CD4-positive, alpha-beta T cell (primary cell): Measurements from ENCODE around the gene PLD4. TPM values are rescaled to one million over a fixed set of nuclear protein-coding genes. Genes with fewer than 3 reads are reported as not detected.

Experiments used
- ATAC-seq: fragments of 200-7000 bp; cut with Tn5 transposase; one replicate; pipeline ENCODE4 v1.10.0; 2022; ENCODE audit warnings: mild to moderate bottlenecking; ENCODE audit not compliant: poor library complexity
- CTCF ChIA-PET: fragments of 350-600 bp; sonication (Branson Sonifier 250); formaldehyde crosslinking; loops from one replicate; lab custom pipeline; 2021; ENCODE audit warnings: antibody characterized with exemption, inconsistent platforms; lab: Charles Lee
- POLR2A ChIA-PET: fragments of 350-600 bp; sonication (Branson Sonifier 250); formaldehyde crosslinking; loops from one replicate; lab custom pipeline; 2021; ENCODE audit warnings: antibody characterized with exemption, inconsistent platforms; lab: Charles Lee
- DNase-seq, 14 experiments: peaks; one replicate each; pipeline ENCODE4 v3.0.0-alpha.2; 2013 to 2020; ENCODE audit warnings: mixed read lengths in 2 of 14
- H3K27ac ChIP-seq, 2 donors: one replicate each; pipeline versions ENCODE4 v1.5.1 to v1.7.0; 2013; ENCODE audit warnings: low read length in 2 of 2, low read depth in 1 of 2, mild to moderate bottlenecking in 1 of 2
- H3K27me3 ChIP-seq, 2 experiments: 1 replicate in 1 of 2; 2 replicates in 1 of 2; pipeline versions ENCODE4 v1.6.1 to v1.7.0; 2013; ENCODE audit warnings: low read length in 2 of 2, control low read depth in 1 of 2, mild to moderate bottlenecking in 1 of 2, moderate library complexity in 1 of 2; ENCODE audit not compliant: insufficient read depth in 2 of 2, control insufficient read depth in 1 of 2
- H3K36me3 ChIP-seq: one replicate; pipeline ENCODE4 v1.6.1; 2013; ENCODE audit warnings: low read length, control low read depth; ENCODE audit not compliant: insufficient read depth
- H3K4me1 ChIP-seq: one replicate; pipeline ENCODE4 v1.6.1; 2013; ENCODE audit warnings: low read length, control low read depth; ENCODE audit not compliant: insufficient read depth
- H3K4me3 ChIP-seq: one replicate; pipeline ENCODE4 v1.5.1; 2013; ENCODE audit warnings: mild to moderate bottlenecking, low read length, moderate library complexity
- H3K9me3 ChIP-seq, 2 experiments: 1 replicate in 1 of 2; 2 replicates in 1 of 2; pipeline versions ENCODE4 v1.6.1 to v1.7.0; 2013; ENCODE audit warnings: low read length in 2 of 2, mild to moderate bottlenecking in 2 of 2, control low read depth in 1 of 2, moderate library complexity in 1 of 2; ENCODE audit not compliant: control insufficient read depth in 1 of 2, insufficient read depth in 1 of 2
- H3K27ac Mint-ChIP-seq: one replicate; pipeline ENCODE4 v1.8.0; 2020; ENCODE audit warnings: mixed read lengths
- H3K27me3 Mint-ChIP-seq: one replicate; pipeline ENCODE4 v1.8.0; 2021; ENCODE audit warnings: mixed read lengths
- H3K36me3 Mint-ChIP-seq: one replicate; pipeline ENCODE4 v1.8.0; 2021; ENCODE audit warnings: low read depth, mixed read lengths
- H3K4me1 Mint-ChIP-seq: one replicate; pipeline ENCODE4 v1.8.0; 2021; ENCODE audit warnings: low read depth, mixed read lengths
- H3K4me3 Mint-ChIP-seq: one replicate; pipeline ENCODE4 v1.8.0; 2020; ENCODE audit warnings: mild to moderate bottlenecking, mixed read lengths
- H3K9me3 Mint-ChIP-seq: one replicate; pipeline ENCODE4 v1.8.0; 2020; ENCODE audit warnings: mixed read lengths
- CTCF ChIP-seq: fragments of 200-600 bp; IDR thresholded peaks from one replicate; pipeline ENCODE4 v1.8.0; 2022; ENCODE audit warnings: antibody characterized with exemption, mild to moderate bottlenecking
- intact Hi-C, 2 experiments: fragments of 100-400 bp; cut with DNase I in 1 of 2; cut with micrococcal nuclease in 1 of 2; formaldehyde crosslinking; loops; one replicate each; pipeline versions ENCODE4 v1.15.1 to v1.9.0; 2023 to 2025; cut with DNase I, micrococcal nuclease
- total RNA-seq, 174 experiments: library from RNA in 2 of 174; stranded (reverse) in 2 of 174; gene quantifications; one replicate each; pipeline ENCODE4 v1.2.3 and lab custom pipeline; 2021 to 2026

PLD4 gene
- total RNA-seq, 2 experiments from 2014 or later: 1.6 to 2.1 TPM

GRCh38 chr14:104878582-104878981 is 46.1 kb upstream of the PLD4 start:
- Histone ChIP-seq H3K27me3 (peaks cover 0 to 5% of the 10 kb centered on the region in 2 experiments), H3K36me3 (no peaks in the 10 kb centered on the region), H3K27ac (no peak overlapping the region), H3K4me3 (no peak overlapping the region), H3K9me3 (no peaks in the 10 kb centered on the region), H3K4me1 (no peaks in the 10 kb centered on the region)
- H3K27ac Mint-ChIP-seq: no peak overlapping the region
- no peak for DNase-seq
- no peaks in the 10 kb centered on the region for H3K9me3 Mint-ChIP-seq
- no peak overlapping the region for H3K4me3 Mint-ChIP-seq
- ChIA-PET CTCF (no interaction called here), POLR2A (no interaction called here)
- no peak for ATAC-seq
- no peaks in the 10 kb centered on the region for H3K27me3 Mint-ChIP-seq
- intact Hi-C loops: no loop called here
- H3K4me1 Mint-ChIP-seq: no peaks in the 10 kb centered on the region
- no peak for TF ChIP-seq CTCF
- no peaks in the 10 kb centered on the region for H3K36me3 Mint-ChIP-seq

DNA sequence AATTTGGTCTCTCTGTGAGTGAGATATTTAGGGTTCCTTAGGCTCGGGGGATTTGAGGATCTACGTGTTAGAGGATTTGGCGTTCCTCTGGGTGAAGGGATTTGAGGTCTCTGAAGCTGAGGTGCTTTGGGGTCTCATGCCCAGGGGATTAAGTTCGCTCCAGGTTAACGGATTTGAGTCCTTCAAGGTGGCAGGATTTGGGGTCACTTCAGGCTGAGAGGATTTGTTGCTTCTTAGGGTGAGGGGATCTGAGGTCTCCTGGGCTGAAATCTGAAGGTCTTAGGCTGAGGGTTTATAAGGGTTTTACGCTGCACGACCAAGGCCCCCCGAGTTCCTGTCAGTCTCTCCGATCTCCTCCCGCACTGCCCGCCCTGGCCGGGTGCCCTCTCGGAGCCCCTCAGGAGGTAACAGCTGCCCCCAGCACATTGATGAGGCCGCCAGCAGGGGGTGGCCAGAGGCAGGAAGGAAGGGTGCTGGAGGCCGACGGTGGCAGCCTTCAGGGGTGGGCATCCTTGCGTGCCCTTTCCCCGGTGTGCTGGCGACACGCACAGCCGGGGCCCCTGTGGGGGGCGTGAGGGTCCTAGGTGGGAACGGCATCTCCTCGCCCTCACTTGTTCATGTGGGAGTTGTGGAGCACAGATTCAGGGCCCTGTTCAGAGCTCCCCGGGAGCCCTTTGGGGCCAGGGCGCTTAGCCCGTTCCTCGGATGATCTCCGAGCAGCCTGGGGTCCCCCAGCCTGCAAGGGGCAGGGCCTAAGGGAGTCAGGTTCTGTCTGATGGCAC is 45.3 kb upstream of the PLD4 start:
- H3K27ac ChIP-seq: no peak overlapping the region
- ChIA-PET POLR2A (no interaction called here), CTCF (no interaction called here)
- H3K9me3 ChIP-seq: no peaks in the 10 kb centered on the region
- intact Hi-C loops: no loop called here
- H3K36me3 Mint-ChIP-seq: no peaks in the 10 kb centered on the region
- no peaks in the 10 kb centered on the region for H3K36me3 ChIP-seq
- H3K4me3 ChIP-seq: no peak overlapping the region
- H3K4me1 Mint-ChIP-seq: no peaks in the 10 kb centered on the region
- no peak overlapping the region for H3K4me3 Mint-ChIP-seq
- no peak for TF ChIP-seq CTCF
- no peak overlapping the region for H3K27ac Mint-ChIP-seq
- H3K9me3 Mint-ChIP-seq: no peaks in the 10 kb centered on the region
- H3K27me3 Mint-ChIP-seq: no peaks in the 10 kb centered on the region
- H3K4me1 ChIP-seq: no peaks in the 10 kb centered on the region
- no peaks in the 10 kb centered on the region for H3K27me3 ChIP-seq
- DNase-seq: peak in 1 of 14 experiments; percentile 15
- no peak for ATAC-seq

GRCh38 chr14:104879983-104880565 is 44.6 kb upstream of the PLD4 start:
- Mint-ChIP-seq H3K4me3 (no peak overlapping the region), H3K27ac (no peak overlapping the region), H3K36me3 (no peaks in the 10 kb centered on the region), H3K4me1 (no peaks in the 10 kb centered on the region), H3K27me3 (no peaks in the 10 kb centered on the region), H3K9me3 (no peaks in the 10 kb centered on the region)
- ATAC-seq (no peak), DNase-seq (no peak)
- Histone ChIP-seq H3K27me3 (no peaks in the 10 kb centered on the region), H3K4me3 (no peak overlapping the region), H3K4me1 (no peaks in the 10 kb centered on the region), H3K27ac (no peak overlapping the region), H3K36me3 (no peaks in the 10 kb centered on the region), H3K9me3 (no peaks in the 10 kb centered on the region)
- TF ChIP-seq CTCF: no peak
- POLR2A ChIA-PET: no interaction called here
- CTCF ChIA-PET: no interaction called here
- intact Hi-C loops: no loop called here
